ENCODE measurements around the gene SYTL1.

GRCh38 chr1:27301052-27301422 is 40.8 kb upstream of the SYTL1 start:
- TF ChIP-seq EZH2 (IDR thresholded peaks at IDR 0.05; ENCODE audit: borderline replicate concordance, low read depth, low read length, severe bottlenecking) (no peak), CTCF (IDR thresholded peaks at IDR 0.05; ENCODE audit: borderline replicate concordance, extremely low read depth, low read length, poor library complexity, severe bottlenecking) (no peak)
